HG03354 (cell line): ENCODE data around the gene CRELD2.
A peak's percentile ranks its signal among the peaks of the same experiment; 100 is the strongest.

Experiments used
- ATAC-seq: cut with Tn5 transposase; IDR thresholded peaks from one replicate; pipeline ENCODE4 v1.9.1; 2021; ENCODE audit warnings: mild to moderate bottlenecking; ENCODE audit not compliant: unreplicated experiment, poor library complexity, severe bottlenecking

CRELD2 gene

DNA sequence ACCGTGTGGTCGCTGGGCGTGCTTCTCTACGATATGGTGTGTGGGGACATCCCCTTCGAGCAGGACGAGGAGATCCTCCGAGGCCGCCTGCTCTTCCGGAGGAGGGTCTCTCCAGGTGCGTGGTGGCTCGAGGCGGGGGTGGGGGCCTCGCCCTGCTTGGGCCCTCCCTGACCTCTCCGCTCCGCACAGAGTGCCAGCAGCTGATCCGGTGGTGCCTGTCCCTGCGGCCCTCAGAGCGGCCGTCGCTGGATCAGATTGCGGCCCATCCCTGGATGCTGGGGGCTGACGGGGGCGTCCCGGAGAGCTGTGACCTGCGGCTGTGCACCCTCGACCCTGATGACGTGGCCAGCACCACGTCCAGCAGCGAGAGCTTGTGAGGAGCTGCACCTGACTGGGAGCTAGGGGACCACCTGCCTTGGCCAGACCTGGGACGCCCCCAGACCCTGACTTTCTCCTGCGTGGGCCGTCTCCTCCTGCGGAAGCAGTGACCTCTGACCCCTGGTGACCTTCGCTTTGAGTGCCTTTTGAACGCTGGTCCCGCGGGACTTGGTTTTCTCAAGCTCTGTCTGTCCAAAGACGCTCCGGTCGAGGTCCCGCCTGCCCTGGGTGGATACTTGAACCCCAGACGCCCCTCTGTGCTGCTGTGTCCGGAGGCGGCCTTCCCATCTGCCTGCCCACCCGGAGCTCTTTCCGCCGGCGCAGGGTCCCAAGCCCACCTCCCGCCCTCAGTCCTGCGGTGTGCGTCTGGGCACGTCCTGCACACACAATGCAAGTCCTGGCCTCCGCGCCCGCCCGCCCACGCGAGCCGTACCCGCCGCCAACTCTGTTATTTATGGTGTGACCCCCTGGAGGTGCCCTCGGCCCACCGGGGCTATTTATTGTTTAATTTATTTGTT is 44.6 kb downstream of the CRELD2 start:
- ATAC-seq = no peak

DNA sequence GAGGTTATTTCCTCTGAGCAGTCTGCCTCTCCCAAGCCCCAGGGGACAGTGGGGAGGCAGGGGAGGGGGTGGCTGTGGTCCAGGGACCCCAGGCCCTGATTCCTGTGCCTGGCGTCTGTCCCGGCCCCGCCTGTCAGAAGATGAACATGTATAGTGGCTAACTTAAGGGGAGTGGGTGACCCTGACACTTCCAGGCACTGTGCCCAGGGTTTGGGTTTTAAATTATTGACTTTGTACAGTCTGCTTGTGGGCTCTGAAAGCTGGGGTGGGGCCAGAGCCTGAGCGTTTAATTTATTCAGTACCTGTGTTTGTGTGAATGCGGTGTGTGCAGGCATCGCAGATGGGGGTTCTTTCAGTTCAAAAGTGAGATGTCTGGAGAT is 45.2 kb downstream of the CRELD2 start:
- ATAC-seq = no peak

DNA sequence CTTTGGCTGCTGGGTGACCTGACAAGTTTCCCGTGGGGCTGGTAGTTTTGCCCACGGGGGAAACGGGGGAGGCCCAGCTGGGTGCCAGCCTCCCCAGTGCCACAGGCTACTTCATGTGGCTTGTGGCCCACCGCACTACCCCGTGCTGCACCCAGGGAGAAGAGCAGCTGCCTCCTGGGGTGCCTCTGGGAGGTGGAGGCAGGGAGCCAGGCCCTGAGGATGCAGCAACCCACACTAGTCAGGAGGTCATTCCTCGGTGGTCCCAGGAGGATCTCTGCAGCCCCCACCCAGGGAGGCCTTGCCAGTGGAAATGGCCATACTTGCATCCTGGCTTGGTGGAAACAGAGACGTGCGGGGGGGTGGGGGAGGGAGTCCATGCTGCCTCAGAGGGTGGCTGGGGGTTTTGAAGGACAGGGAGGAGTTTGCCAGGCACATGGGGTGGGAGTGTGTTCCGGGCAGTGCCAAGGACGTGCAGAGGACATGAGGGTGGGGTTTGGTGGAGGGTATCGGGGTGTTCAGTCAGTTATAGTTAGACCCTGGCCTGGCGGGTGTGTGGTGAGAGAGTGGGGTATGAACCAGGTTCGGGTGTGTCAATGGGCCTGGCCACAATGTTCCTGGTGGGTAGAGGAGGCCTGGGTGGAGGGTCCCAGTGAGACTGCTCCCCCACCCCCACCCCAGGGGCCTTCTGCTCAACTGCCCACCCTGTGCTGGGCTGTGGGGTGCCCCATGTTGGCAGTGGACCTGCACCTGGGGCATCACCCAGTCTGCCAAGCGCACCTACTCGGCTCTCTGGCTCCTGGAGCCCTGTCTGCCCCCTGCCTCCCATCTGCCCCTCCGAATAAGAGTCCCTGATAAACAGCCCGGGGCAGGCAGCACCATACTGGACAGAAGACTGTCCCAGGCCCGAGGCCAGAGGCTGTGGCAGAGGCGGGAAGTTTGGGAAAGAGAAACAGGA is 46.0 kb downstream of the CRELD2 start:
- no peak for ATAC-seq

DNA sequence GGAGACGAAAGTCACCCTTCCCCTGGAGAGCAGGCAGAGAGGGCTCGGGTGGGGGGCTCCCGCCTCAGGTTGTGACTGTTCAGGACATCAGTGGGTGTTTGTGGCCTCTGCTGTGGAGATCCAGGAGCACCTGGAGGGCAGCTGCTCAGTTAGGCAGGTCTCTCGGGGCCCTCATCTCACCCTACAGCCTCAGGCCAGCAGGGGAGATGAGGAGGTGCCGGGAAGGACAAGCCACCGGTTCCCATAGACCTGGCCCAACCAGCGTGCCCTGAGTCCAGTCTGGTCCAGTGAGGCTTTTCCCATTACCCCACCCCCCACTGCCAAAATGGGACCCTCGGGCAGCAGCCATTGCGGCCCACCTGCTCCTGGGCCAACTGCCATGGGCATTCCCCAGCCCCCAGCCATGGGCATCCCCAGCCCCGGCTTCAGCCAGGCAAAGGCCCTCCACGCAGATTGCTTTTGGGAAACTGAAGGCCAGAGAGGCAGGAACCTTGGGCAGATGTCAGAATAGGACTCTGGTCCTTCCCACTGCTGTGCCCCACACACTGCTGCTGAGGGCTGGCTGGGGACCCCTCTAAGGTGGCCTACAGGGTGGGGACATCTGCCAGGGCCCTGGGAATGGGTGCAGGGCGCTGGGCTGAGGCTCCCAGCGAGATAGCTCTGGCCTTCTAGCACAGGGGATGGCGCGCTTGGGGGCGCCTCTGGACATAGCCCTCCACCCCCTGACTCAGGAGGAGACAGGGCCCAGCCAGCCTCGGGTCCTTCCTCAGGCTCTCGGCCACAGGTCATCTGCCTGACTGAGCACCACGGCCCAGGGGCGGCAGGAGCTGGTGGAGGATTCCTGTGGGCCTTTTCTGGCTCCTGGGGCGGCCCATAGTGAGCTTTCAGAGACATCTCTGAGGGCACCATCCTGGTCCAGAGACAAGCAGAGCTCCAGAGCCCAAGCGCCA is 46.9 kb downstream of the CRELD2 start:
- no peak for ATAC-seq

DNA sequence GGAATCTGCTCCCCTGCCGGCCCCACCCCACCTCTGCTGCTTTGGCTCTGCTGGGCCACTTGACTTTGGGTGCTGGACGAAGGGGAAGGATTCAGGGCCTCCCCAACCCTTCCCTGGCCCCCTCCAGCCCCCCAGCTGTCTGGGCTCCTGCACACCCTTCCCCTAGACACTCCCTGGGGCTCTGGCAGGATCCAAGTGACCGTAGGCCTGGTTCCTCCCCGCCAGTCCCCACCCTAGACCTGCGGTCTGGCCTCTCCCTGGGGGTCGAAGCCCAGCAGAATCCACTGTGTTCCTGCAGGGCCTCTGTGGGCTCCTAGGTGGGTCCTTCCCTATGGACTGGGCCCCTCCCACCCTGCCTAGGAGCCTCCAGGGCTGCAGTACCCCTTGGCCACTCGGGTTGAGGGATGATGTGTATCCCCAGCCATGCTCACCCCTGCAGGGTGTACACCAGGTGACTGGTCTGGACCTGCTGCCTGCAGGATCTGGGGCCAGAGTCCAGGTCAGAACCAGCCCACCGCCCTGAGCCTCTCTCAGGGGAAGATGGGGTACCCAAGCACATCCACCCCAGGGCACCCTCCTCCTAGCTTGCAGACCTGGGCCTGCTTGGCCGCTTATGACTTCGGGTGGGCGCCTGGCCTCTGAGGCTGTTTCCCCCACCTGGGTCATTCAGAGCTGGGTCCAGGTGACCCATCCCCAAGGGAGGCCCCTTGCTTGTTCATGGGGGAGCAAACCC is 47.8 kb downstream of the CRELD2 start:
- ATAC-seq = no peak

DNA sequence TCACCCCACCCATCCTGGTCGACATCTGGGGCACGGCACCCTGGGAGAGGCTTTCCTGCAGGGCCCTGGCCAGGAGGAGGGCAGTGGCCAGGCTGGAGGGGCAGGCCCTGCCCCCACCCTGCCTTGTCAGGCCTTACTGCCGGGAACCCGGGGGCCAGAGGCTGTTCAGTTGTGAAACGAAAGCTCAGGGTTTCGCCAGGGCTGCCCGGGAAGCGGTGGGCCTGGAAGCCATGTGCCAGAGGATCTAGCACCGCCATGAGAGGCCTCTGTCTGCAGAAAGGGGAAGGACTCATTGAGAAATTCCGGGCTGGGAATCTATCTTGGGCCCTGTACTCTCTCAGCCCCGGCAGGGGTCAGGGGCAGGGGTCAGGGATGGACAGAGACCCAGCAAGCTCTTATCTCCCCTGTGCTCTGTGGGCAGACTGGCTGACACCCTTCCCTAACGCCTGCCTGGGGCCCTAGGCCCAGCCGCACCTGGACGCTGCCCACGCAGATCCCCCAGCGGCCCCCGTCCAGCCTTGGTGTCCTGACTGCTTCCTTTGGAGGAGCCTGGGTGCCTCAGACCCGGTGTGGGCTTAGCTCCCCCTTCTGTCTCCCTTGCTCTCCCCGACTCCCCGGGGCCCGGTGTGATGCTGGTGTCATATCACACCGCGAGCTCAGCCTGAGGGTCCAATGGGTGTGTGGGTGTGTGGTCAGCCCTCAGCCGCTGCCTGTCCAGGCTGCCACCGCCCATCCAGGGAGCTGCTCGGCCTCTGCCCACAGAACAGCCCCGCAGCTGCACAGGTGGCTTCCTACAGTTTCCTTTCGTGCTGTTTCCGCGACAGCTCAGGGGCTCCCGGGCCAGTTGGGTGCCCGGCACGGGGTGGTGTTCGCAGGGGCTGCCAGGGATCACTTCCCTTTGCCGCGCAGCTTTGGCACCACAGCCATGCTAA is 48.6 kb downstream of the CRELD2 start:
- ATAC-seq = no peak

- ATAC-seq = no peak
Observed at GRCh38 chr22:49967706-49968208, 49.3 kb downstream of the CRELD2 start.

DNA sequence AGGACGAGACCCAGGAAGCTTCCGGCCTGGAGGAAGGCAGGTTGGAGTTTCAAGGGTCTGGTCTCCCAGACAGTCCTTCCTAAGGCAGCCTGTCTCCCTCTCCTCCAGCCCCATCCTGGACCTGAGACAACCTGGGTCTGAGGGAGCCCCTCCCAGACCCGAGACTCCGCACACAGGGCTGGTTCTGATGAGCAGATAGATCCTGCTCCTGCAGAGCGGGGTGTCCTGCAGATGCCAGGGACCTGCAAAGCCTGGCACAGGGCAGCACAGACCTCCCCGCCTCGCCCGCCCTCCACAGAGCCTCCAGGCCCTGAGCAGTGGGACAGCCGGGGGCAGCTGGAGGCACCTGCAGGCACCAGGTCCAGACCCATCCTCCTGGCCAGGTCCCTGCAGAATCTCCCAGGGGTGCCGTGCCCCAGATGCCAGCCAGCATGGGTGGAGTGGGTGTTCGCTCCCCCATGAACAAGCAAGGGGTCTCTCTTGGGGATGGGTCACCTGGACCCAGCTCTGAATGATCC is 49.9 kb downstream of the CRELD2 start:
- no peak for ATAC-seq

DNA sequence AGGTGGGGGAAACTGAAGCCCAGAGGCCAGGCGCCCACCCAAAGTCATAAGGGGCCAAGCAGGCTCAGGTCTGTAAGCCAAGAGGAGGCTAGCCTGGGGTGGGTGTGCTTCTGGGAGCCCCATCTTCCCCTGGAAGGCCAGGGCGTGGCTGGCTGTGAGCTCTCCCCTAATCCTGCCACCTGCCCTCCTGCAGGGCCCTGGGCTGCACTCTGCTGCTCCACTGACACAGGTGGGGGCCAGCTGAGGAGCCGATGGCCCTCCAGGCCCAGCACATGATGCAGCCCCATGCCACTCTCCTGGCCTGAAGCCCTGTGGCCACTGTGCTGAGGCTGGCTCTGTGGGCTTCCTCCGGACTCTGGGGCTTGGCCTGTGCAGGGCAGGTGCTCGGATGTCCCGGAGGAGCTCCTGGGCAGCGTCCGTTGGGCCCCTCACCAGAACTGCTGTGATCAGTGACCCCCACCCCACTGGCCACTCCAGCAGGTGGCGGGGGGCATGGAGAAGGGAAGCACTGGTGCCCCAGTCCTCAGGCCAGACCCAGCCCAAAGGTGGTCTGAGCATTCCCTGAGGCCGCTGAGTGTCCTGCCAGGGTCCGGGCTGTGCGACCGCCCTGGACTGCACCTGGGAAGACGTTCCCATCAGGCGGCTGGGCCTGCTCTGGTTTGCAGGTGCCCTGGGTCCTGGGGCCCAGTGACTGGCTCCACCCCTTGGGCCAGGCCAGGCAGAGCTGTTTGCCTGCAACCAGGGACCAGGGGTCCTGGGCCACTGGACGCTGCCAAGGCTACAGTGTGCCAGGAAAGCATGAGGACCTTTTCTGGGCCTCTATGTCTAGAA is 50.6 kb downstream of the CRELD2 start:
- ATAC-seq = no peak

- no peak for ATAC-seq
Observed at GRCh38 chr22:49969751-49970527, 51.5 kb downstream of the CRELD2 start.

- ATAC-seq = peak; percentile 73
Observed at GRCh38 chr22:49970528-49971231, 52.2 kb downstream of the CRELD2 start.

DNA sequence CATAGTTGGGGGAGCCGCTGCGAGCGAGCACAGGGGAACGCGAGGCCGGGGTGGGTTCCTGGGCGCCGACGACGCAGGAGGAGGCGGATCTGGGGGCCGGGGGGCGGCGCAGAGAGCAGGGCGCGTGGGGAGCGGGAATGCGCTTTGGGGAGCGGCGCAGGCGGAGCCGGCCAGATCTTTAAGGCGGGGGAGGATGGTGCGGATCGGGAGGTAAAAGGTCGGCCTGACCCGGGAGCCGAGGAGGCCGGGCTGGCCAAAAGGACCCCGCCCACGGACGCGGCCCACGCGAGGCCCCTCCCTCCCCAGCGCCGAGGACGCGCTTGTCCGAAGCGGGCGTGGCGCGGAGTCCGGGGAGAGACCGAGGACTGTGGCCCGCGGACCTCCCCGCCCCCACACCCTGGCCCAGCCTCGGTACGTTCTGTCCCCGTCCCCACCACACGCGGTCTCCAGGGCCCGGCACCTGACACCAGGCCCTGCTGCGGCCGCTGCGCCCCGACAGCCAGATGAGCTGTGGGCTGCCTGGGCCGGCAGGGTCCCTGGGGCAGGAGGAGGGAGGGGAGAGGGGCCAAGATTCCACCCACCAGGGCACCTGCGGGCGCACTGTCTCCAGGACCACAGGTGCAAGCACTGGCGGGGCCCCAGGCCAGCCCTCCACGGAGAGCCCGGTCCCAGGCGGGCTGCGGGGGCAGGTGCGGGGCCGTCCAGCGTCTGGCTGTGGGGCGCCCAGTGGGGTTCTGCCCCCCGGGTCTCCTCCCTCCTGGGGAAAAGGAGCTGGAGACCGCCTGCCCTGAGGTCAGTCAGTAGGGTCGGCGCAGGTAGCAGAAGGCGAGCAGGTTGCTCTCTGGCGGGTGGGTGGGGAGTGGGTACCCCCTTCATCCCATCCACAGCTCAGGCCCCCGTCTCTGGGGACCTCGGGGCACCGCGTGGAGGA is 53.1 kb downstream of the CRELD2 start:
- ATAC-seq = peak; percentile 19

GRCh38 chr22:49972163-49973017 is 54.0 kb downstream of the CRELD2 start:
- no peak for ATAC-seq
